Measurements from ENCODE around the gene KIF18A.
"Not testable (repeated sequence)": the region's sequence is repeated elsewhere in the genome, so short reads cannot be mapped to it uniquely, and the experiment has no call there.

Gene KIF18A

GRCh38 chr11:28107191-28107749 is 686 bp downstream of the KIF18A start:
- peak in 1 of 2 donors; percentile 0 for DNase-seq (ENCODE audit: extremely low read depth in 1 of 2, low read depth in 1 of 2)

GRCh38 chr11:28106353-28107043 is 1.5 kb downstream of the KIF18A start:
- DNase-seq (ENCODE audit: extremely low read depth in 1 of 2, low read depth in 1 of 2): no peak

GRCh38 chr11:28105869-28106268 is 2.1 kb downstream of the KIF18A start:
- no peak for DNase-seq (ENCODE audit: extremely low read depth in 1 of 2, low read depth in 1 of 2)

- DNase-seq (ENCODE audit: extremely low read depth in 1 of 2, low read depth in 1 of 2): no peak
Observed at GRCh38 chr11:28104984-28105383, 3.0 kb downstream of the KIF18A start.

- no peak for DNase-seq (ENCODE audit: extremely low read depth in 1 of 2, low read depth in 1 of 2)
Observed at GRCh38 chr11:28104425-28104824, 3.5 kb downstream of the KIF18A start.

GRCh38 chr11:28102300-28102699 is 5.7 kb downstream of the KIF18A start:
- not testable (repeated sequence) for DNase-seq (ENCODE audit: extremely low read depth in 1 of 2, low read depth in 1 of 2)

GRCh38 chr11:28100665-28101064 is 7.3 kb downstream of the KIF18A start:
- DNase-seq (ENCODE audit: extremely low read depth in 1 of 2, low read depth in 1 of 2): no peak

- DNase-seq (ENCODE audit: extremely low read depth in 1 of 2, low read depth in 1 of 2): no peak
Observed at GRCh38 chr11:28099715-28100114, 8.2 kb downstream of the KIF18A start.

GRCh38 chr11:28098257-28098656 is 9.7 kb downstream of the KIF18A start:
- no peak for DNase-seq (ENCODE audit: extremely low read depth in 1 of 2, low read depth in 1 of 2)

- no peak for DNase-seq (ENCODE audit: extremely low read depth in 1 of 2, low read depth in 1 of 2)
Observed at GRCh38 chr11:28092786-28093185, 15.2 kb downstream of the KIF18A start.

GRCh38 chr11:28090052-28090749 is 17.8 kb downstream of the KIF18A start:
- DNase-seq (ENCODE audit: extremely low read depth in 1 of 2, low read depth in 1 of 2): no peak

GRCh38 chr11:28089378-28089777 is 18.6 kb downstream of the KIF18A start:
- no peak for DNase-seq (ENCODE audit: extremely low read depth in 1 of 2, low read depth in 1 of 2)

- not testable (repeated sequence) for DNase-seq (ENCODE audit: extremely low read depth in 1 of 2, low read depth in 1 of 2)
Observed at GRCh38 chr11:28087693-28088092, 20.3 kb downstream of the KIF18A start.

GRCh38 chr11:28087192-28087591 is 20.8 kb downstream of the KIF18A start:
- not testable (repeated sequence) for DNase-seq (ENCODE audit: extremely low read depth in 1 of 2, low read depth in 1 of 2)

- DNase-seq (ENCODE audit: extremely low read depth in 1 of 2, low read depth in 1 of 2): no peak
Observed at GRCh38 chr11:28086569-28086968, 21.4 kb downstream of the KIF18A start.

GRCh38 chr11:28083118-28083517 is 24.8 kb downstream of the KIF18A start:
- no peak for DNase-seq (ENCODE audit: extremely low read depth in 1 of 2, low read depth in 1 of 2)

- DNase-seq (ENCODE audit: extremely low read depth in 1 of 2, low read depth in 1 of 2): no peak
Observed at GRCh38 chr11:28077521-28077920, 30.4 kb downstream of the KIF18A start.

- no peak for DNase-seq (ENCODE audit: extremely low read depth in 1 of 2, low read depth in 1 of 2)
Observed at GRCh38 chr11:28072321-28072720, 35.6 kb downstream of the KIF18A start.

GRCh38 chr11:28071305-28071704 is 36.7 kb downstream of the KIF18A start:
- DNase-seq (ENCODE audit: extremely low read depth in 1 of 2, low read depth in 1 of 2): no peak

GRCh38 chr11:28058333-28058732 is 49.6 kb downstream of the KIF18A start:
- DNase-seq (ENCODE audit: extremely low read depth in 1 of 2, low read depth in 1 of 2): no peak

- DNase-seq (ENCODE audit: extremely low read depth in 1 of 2, low read depth in 1 of 2): no peak
Observed at GRCh38 chr11:28054821-28055220, 53.1 kb downstream of the KIF18A start.
